WTC11 (cell line): Measurements from ENCODE around the gene GNG8. TPM values are rescaled to one million over a fixed set of nuclear protein-coding genes. Genes with fewer than 3 reads are reported as not detected.
A peak's percentile ranks its signal among the peaks of the same experiment; 100 is the strongest.

Experiments used
- ATAC-seq: fragments of 200-7000 bp; cut with Tn5 transposase; 2 replicates; pipeline ENCODE4 v1.10.0; 2021; ENCODE audit warnings: mild to moderate bottlenecking, moderate library complexity
- CTCF ChIA-PET: fragments of 300-600 bp; sonication (Branson Sonifier 250); formaldehyde crosslinking; loops from one replicate; lab custom pipeline; 2021; ENCODE audit warnings: antibody characterized with exemption; lab: Charles Lee
- POLR2A ChIA-PET: fragments of 350-600 bp; sonication (Branson Sonifier 250); formaldehyde crosslinking; loops from one replicate; lab custom pipeline; 2021; ENCODE audit warnings: antibody characterized with exemption; lab: Charles Lee
- DNase-seq: peaks from one replicate; pipeline ENCODE4 v3.0.0; 2021; ENCODE audit warnings: low spot score
- H3K27ac Mint-ChIP-seq: 2 replicates; pipeline ENCODE4 v1.8.0; 2021; ENCODE audit warnings: mixed read lengths
- H3K27me3 Mint-ChIP-seq: 2 replicates; pipeline ENCODE4 v1.8.0; 2021; ENCODE audit warnings: low read depth, mild to moderate bottlenecking, moderate library complexity, mixed read lengths
- H3K36me3 Mint-ChIP-seq: 2 replicates; pipeline ENCODE4 v1.8.0; 2021; ENCODE audit warnings: mixed read lengths
- H3K4me1 Mint-ChIP-seq: 2 replicates; pipeline ENCODE4 v1.8.0; 2022; ENCODE audit warnings: mixed read lengths
- H3K4me3 Mint-ChIP-seq: 2 replicates; pipeline ENCODE4 v1.8.0; 2021; ENCODE audit warnings: mild to moderate bottlenecking, moderate library complexity, mixed read lengths
- H3K9me3 Mint-ChIP-seq: 2 replicates; pipeline ENCODE4 v1.8.0; 2021; ENCODE audit warnings: mixed read lengths
- ATF6 ChIP-seq: sonication (generic); formaldehyde crosslinking; IDR thresholded peaks from 2 replicates; pipeline ENCODE4 v1.8.1; 2023; ENCODE audit warnings: mild to moderate bottlenecking, missing genetic modification reagents
- CBFB ChIP-seq: sonication (generic); formaldehyde crosslinking; IDR thresholded peaks from 2 replicates; pipeline ENCODE4 v1.8.1; 2022; ENCODE audit warnings: mild to moderate bottlenecking, low read depth, missing genetic modification reagents
- ELF4 ChIP-seq: sonication (generic); formaldehyde crosslinking; IDR thresholded peaks from 2 replicates; pipeline ENCODE4 v1.8.1; 2022; ENCODE audit warnings: low read depth, mild to moderate bottlenecking, moderate library complexity, missing genetic modification reagents
- FOXK1 ChIP-seq: sonication (generic); formaldehyde crosslinking; IDR thresholded peaks from 2 replicates; pipeline ENCODE4 v1.8.0; 2022; ENCODE audit warnings: mild to moderate bottlenecking, moderate library complexity, missing genetic modification reagents
- GRHL2 ChIP-seq: fragments of 250-450 bp; sonication (Bioruptor Pico); IDR thresholded peaks from 2 replicates; pipeline ENCODE4 v1.8.0; 2022; ENCODE audit warnings: mild to moderate bottlenecking, moderate library complexity; ENCODE audit not compliant: insufficient replicate concordance, severe bottlenecking
- IRF2 ChIP-seq: sonication (generic); formaldehyde crosslinking; IDR thresholded peaks from 2 replicates; pipeline ENCODE4 v1.8.0; 2022; ENCODE audit warnings: low read depth, missing genetic modification reagents, borderline replicate concordance
- NFATC4 ChIP-seq: fragments of 250-450 bp; sonication (Bioruptor Pico); IDR thresholded peaks from 2 replicates; pipeline ENCODE4 v1.9.0; 2021; ENCODE audit warnings: mild to moderate bottlenecking
- PRRX2 ChIP-seq: fragments of 250-450 bp; sonication (Bioruptor Pico); IDR thresholded peaks from 2 replicates; pipeline ENCODE4 v1.8.0; 2021; ENCODE audit warnings: mild to moderate bottlenecking
- RORB ChIP-seq: fragments of 250-450 bp; sonication (Bioruptor Pico); IDR thresholded peaks from 2 replicates; pipeline ENCODE4 v1.9.0; 2021; ENCODE audit warnings: mild to moderate bottlenecking
- SMAD3 ChIP-seq: sonication (generic); formaldehyde crosslinking; IDR thresholded peaks from 2 replicates; pipeline ENCODE4 v1.8.0; 2022; ENCODE audit warnings: missing genetic modification reagents, mild to moderate bottlenecking, borderline replicate concordance
- ZBTB21 ChIP-seq: sonication (generic); formaldehyde crosslinking; IDR thresholded peaks from 2 replicates; pipeline ENCODE4 v1.8.1; 2023; ENCODE audit warnings: mild to moderate bottlenecking, missing genetic modification reagents, borderline replicate concordance
- ZNF317 ChIP-seq: sonication (generic); formaldehyde crosslinking; IDR thresholded peaks from 2 replicates; pipeline ENCODE4 v1.8.1; 2023; ENCODE audit warnings: low read depth, mild to moderate bottlenecking, moderate library complexity, missing genetic modification reagents, borderline replicate concordance
- ZNF423 ChIP-seq: fragments of 250-450 bp; sonication (Bioruptor Pico); IDR thresholded peaks from 2 replicates; pipeline ENCODE4 v2.1.2; 2022; ENCODE audit warnings: mild to moderate bottlenecking, moderate library complexity
- ZSCAN18 ChIP-seq: fragments of 250-450 bp; sonication (Bioruptor Pico); IDR thresholded peaks from 2 replicates; pipeline ENCODE4 v2.1.2; 2022; ENCODE audit warnings: mild to moderate bottlenecking, moderate library complexity
- total RNA-seq: library from RNA; stranded (reverse); gene quantifications from 3 replicates; pipeline ENCODE4 v1.2.3, GENCODE V29; 2021
- TF ChIP-seq, protein P1 (sequence below): sonication (generic); formaldehyde crosslinking; conservative IDR thresholded peaks from 2 replicates; pipeline ENCODE4 v1.8.1; 2023; ENCODE audit warnings: mild to moderate bottlenecking, low read depth, missing genetic modification reagents, moderate library complexity
- TF ChIP-seq, protein P2 (sequence below): sonication (generic); formaldehyde crosslinking; IDR thresholded peaks from 2 replicates; pipeline ENCODE4 v1.8.0; 2022; ENCODE audit warnings: mild to moderate bottlenecking, missing genetic modification reagents
- TF ChIP-seq, protein P3 (sequence below): sonication (generic); formaldehyde crosslinking; IDR thresholded peaks from 2 replicates; pipeline ENCODE4 v1.8.1; 2023; ENCODE audit warnings: mild to moderate bottlenecking, missing genetic modification reagents, borderline replicate concordance

The GNG8 gene
- total RNA-seq, 1 experiment from 2014 or later = not detected

DNA sequence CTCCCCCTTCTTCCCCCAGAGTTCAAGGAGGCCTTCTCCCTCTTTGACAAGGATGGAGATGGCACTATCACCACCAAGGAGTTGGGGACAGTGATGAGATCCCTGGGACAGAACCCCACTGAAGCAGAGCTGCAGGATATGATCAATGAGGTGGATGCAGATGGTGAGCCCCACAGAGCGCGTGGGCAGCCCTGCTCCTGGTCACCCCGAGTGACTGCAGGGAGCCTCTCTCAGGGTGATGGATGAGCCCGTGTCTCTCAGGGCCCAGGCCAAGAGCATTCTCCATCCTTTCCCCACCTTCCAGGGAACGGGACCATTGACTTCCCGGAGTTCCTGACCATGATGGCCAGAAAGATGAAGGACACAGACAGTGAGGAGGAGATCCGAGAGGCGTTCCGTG is 27.8 kb downstream of the GNG8 start (continued):
- TF ChIP-seq GRHL2 (CRISPR knock-in tag) (no peak), FOXK1 (CRISPR knock-in tag) (no peak), ATF6 (CRISPR knock-in tag) (no peak), ZNF423 (CRISPR knock-in tag) (no peak), RORB (CRISPR knock-in tag) (no peak), CBFB (CRISPR knock-in tag) (no peak), SMAD3 (CRISPR knock-in tag) (no peak)

- Mint-ChIP-seq H3K27me3 (no peaks in the 10 kb centered on the region; the same call in 1 of the 2 replicates), H3K36me3 (peaks cover 35% of the 10 kb centered on the region), H3K27ac (no peak overlapping the region), H3K4me1 (peaks cover 18% of the 10 kb centered on the region), H3K9me3 (no peaks in the 10 kb centered on the region), H3K4me3 (no peak overlapping the region)
- POLR2A ChIA-PET = no interaction called here
- ATAC-seq = no peak
- CTCF ChIA-PET = interaction anchor here (1.0 to 4.9 kb wide), 2 partner anchors 10 to 15 kb away, joined by 3 to 26 read pairs; no protein-coding TSS in a partner anchor
- TF ChIP-seq, protein P1, sequence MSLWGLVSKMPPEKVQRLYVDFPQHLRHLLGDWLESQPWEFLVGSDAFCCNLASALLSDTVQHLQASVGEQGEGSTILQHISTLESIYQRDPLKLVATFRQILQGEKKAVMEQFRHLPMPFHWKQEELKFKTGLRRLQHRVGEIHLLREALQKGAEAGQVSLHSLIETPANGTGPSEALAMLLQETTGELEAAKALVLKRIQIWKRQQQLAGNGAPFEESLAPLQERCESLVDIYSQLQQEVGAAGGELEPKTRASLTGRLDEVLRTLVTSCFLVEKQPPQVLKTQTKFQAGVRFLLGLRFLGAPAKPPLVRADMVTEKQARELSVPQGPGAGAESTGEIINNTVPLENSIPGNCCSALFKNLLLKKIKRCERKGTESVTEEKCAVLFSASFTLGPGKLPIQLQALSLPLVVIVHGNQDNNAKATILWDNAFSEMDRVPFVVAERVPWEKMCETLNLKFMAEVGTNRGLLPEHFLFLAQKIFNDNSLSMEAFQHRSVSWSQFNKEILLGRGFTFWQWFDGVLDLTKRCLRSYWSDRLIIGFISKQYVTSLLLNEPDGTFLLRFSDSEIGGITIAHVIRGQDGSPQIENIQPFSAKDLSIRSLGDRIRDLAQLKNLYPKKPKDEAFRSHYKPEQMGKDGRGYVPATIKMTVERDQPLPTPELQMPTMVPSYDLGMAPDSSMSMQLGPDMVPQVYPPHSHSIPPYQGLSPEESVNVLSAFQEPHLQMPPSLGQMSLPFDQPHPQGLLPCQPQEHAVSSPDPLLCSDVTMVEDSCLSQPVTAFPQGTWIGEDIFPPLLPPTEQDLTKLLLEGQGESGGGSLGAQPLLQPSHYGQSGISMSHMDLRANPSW = no peak
- no peak for TF ChIP-seq PRRX2 (CRISPR knock-in tag)
- no peak for TF ChIP-seq FOXK1 (CRISPR knock-in tag)
- TF ChIP-seq ELF4 = no peak
- no peak for TF ChIP-seq ZNF317 (CRISPR knock-in tag)
- TF ChIP-seq, protein P2, sequence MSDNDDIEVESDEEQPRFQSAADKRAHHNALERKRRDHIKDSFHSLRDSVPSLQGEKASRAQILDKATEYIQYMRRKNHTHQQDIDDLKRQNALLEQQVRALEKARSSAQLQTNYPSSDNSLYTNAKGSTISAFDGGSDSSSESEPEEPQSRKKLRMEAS = no peak
- TF ChIP-seq NFATC4 (CRISPR knock-in tag) = no peak
- TF ChIP-seq, protein P3, sequence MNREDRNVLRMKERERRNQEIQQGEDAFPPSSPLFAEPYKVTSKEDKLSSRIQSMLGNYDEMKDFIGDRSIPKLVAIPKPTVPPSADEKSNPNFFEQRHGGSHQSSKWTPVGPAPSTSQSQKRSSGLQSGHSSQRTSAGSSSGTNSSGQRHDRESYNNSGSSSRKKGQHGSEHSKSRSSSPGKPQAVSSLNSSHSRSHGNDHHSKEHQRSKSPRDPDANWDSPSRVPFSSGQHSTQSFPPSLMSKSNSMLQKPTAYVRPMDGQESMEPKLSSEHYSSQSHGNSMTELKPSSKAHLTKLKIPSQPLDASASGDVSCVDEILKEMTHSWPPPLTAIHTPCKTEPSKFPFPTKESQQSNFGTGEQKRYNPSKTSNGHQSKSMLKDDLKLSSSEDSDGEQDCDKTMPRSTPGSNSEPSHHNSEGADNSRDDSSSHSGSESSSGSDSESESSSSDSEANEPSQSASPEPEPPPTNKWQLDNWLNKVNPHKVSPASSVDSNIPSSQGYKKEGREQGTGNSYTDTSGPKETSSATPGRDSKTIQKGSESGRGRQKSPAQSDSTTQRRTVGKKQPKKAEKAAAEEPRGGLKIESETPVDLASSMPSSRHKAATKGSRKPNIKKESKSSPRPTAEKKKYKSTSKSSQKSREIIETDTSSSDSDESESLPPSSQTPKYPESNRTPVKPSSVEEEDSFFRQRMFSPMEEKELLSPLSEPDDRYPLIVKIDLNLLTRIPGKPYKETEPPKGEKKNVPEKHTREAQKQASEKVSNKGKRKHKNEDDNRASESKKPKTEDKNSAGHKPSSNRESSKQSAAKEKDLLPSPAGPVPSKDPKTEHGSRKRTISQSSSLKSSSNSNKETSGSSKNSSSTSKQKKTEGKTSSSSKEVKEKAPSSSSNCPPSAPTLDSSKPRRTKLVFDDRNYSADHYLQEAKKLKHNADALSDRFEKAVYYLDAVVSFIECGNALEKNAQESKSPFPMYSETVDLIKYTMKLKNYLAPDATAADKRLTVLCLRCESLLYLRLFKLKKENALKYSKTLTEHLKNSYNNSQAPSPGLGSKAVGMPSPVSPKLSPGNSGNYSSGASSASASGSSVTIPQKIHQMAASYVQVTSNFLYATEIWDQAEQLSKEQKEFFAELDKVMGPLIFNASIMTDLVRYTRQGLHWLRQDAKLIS (CRISPR knock-in tag) = no peak
- TF ChIP-seq SMAD3 (CRISPR knock-in tag) = no peak
- TF ChIP-seq ZBTB21 = no peak
- TF ChIP-seq ZSCAN18 = no peak
- TF ChIP-seq IRF2 (CRISPR knock-in tag) = no peak
- DNase-seq = peak; percentile 5
Observed at GRCh38 chr19:46607448-46607841, 28.6 kb downstream of the GNG8 start.
